Measurements from ENCODE around the gene PLCB2. TPM values are rescaled to one million over a fixed set of nuclear protein-coding genes. Genes with fewer than 3 reads are reported as not detected.

PLCB2 gene
- 4.5 TPM for polyA plus RNA-seq (2013, experiment 1 of 4)
- polyA plus RNA-seq (2013, experiment 2 of 4), result 5.7 TPM
- polyA plus RNA-seq (2013, experiment 3 of 4), result 6.8 TPM
- polyA plus RNA-seq (2013, experiment 4 of 4), result 5.8 TPM

GRCh38 chr15:40307421-40308211 lies at the start of gene PLCB2:
Gene PLCB2 (minus strand): TSS chr15:40307935. CDS start chr15:40307672, 263 bp downstream.
- Histone ChIP-seq H3K4me3 (ENCODE audit: insufficient read depth, low read depth, low read length) (no peak within 1 kb of the TSS), H3K4me1 (ENCODE audit: control insufficient read depth, insufficient read depth, low read length) (peaks cover 15% of the 10 kb centered on the region), H3K36me3 (ENCODE audit: control insufficient read depth, insufficient read depth, low read length) (no peaks in the 10 kb centered on the region), H3K9me3 (ENCODE audit: control insufficient read depth, low read length) (no peaks in the 10 kb centered on the region), H3K27me3 (ENCODE audit: control insufficient read depth, insufficient read depth, low read length, poor library complexity, severe bottlenecking) (peaks cover 8% of the 10 kb centered on the region), H3K27ac (ENCODE audit: insufficient read depth, low read depth, low read length, poor library complexity, severe bottlenecking) (no peak within 1 kb of the TSS)
- 63 to 67% methylated on average over 14 of the region's 15 CpGs for WGBS, 2 experiments

- Histone ChIP-seq H3K27ac (ENCODE audit: insufficient read depth, low read depth, low read length, poor library complexity, severe bottlenecking) (no peak overlapping the region), H3K4me1 (ENCODE audit: control insufficient read depth, insufficient read depth, low read length) (peaks cover 25% of the 10 kb centered on the region), H3K4me3 (ENCODE audit: insufficient read depth, low read depth, low read length) (peak overlapping the region; percentile 45), H3K27me3 (ENCODE audit: control insufficient read depth, insufficient read depth, low read length, poor library complexity, severe bottlenecking) (peaks cover 39% of the 10 kb centered on the region), H3K36me3 (ENCODE audit: control insufficient read depth, insufficient read depth, low read length) (no peaks in the 10 kb centered on the region), H3K9me3 (ENCODE audit: control insufficient read depth, low read length) (no peaks in the 10 kb centered on the region)
- WGBS, 2 experiments, result 87% methylated on average over 1 of the region's 1 CpG; no CpG with 5 or more reads in 1 of the 2 experiments
Measured at GRCh38 chr15:40357246-40357645, 49.5 kb upstream of the PLCB2 start.

- Histone ChIP-seq H3K27ac (ENCODE audit: insufficient read depth, low read depth, low read length, poor library complexity, severe bottlenecking) (no peak overlapping the region), H3K4me3 (ENCODE audit: insufficient read depth, low read depth, low read length) (no peak overlapping the region), H3K4me1 (ENCODE audit: control insufficient read depth, insufficient read depth, low read length) (peaks cover 25% of the 10 kb centered on the region), H3K27me3 (ENCODE audit: control insufficient read depth, insufficient read depth, low read length, poor library complexity, severe bottlenecking) (peaks cover 35% of the 10 kb centered on the region), H3K36me3 (ENCODE audit: control insufficient read depth, insufficient read depth, low read length) (no peaks in the 10 kb centered on the region), H3K9me3 (ENCODE audit: control insufficient read depth, low read length) (no peaks in the 10 kb centered on the region)
- WGBS, 2 experiments, result 90% methylated on average over 4 to 5 of the region's 5 CpGs
Measured at GRCh38 chr15:40355976-40356585, 48.3 kb upstream of the PLCB2 start.

- WGBS, 2 experiments, result 33 to 36% methylated on average over 9 of the region's 9 CpGs
Measured at GRCh38 chr15:40354408-40355171, 46.9 kb upstream of the PLCB2 start.

GRCh38 chr15:40353697-40354096 lies 46.0 kb upstream of the PLCB2 start:
- Histone ChIP-seq H3K36me3 (ENCODE audit: control insufficient read depth, insufficient read depth, low read length) (no peaks in the 10 kb centered on the region), H3K4me1 (ENCODE audit: control insufficient read depth, insufficient read depth, low read length) (peaks cover 21% of the 10 kb centered on the region), H3K9me3 (ENCODE audit: control insufficient read depth, low read length) (no peaks in the 10 kb centered on the region), H3K27ac (ENCODE audit: insufficient read depth, low read depth, low read length, poor library complexity, severe bottlenecking) (no peak overlapping the region), H3K27me3 (ENCODE audit: control insufficient read depth, insufficient read depth, low read length, poor library complexity, severe bottlenecking) (peaks cover 15% of the 10 kb centered on the region), H3K4me3 (ENCODE audit: insufficient read depth, low read depth, low read length) (no peak overlapping the region)
- 91 to 95% methylated on average over 5 of the region's 5 CpGs for WGBS, 2 experiments

More at GRCh38 chr15:40354408-40355171, 46.9 kb upstream of the PLCB2 start:
- Histone ChIP-seq H3K4me1 (ENCODE audit: control insufficient read depth, insufficient read depth, low read length) (peaks cover 25% of the 10 kb centered on the region), H3K27ac (ENCODE audit: insufficient read depth, low read depth, low read length, poor library complexity, severe bottlenecking) (no peak overlapping the region), H3K27me3 (ENCODE audit: control insufficient read depth, insufficient read depth, low read length, poor library complexity, severe bottlenecking) (peaks cover 24% of the 10 kb centered on the region), H3K36me3 (ENCODE audit: control insufficient read depth, insufficient read depth, low read length) (no peaks in the 10 kb centered on the region), H3K9me3 (ENCODE audit: control insufficient read depth, low read length) (no peaks in the 10 kb centered on the region), H3K4me3 (ENCODE audit: insufficient read depth, low read depth, low read length) (no peak overlapping the region)

GRCh38 chr15:40352281-40352901 lies 44.7 kb upstream of the PLCB2 start:
- no peaks in the 10 kb centered on the region for H3K36me3 ChIP-seq (ENCODE audit: control insufficient read depth, insufficient read depth, low read length)
- H3K9me3 ChIP-seq (ENCODE audit: control insufficient read depth, low read length), result no peaks in the 10 kb centered on the region
- H3K4me3 ChIP-seq (ENCODE audit: insufficient read depth, low read depth, low read length), result no peak overlapping the region
- H3K27me3 ChIP-seq (ENCODE audit: control insufficient read depth, insufficient read depth, low read length, poor library complexity, severe bottlenecking), result peaks cover 9% of the 10 kb centered on the region
- peaks cover 12% of the 10 kb centered on the region for H3K4me1 ChIP-seq (ENCODE audit: control insufficient read depth, insufficient read depth, low read length)
- no peak overlapping the region for H3K27ac ChIP-seq (ENCODE audit: insufficient read depth, low read depth, low read length, poor library complexity, severe bottlenecking)
- 89% methylated on average over 7 of the region's 7 CpGs for WGBS, 2 experiments

- no peak overlapping the region for H3K27ac ChIP-seq (ENCODE audit: insufficient read depth, low read depth, low read length, poor library complexity, severe bottlenecking)
- no peaks in the 10 kb centered on the region for H3K36me3 ChIP-seq (ENCODE audit: control insufficient read depth, insufficient read depth, low read length)
- peaks cover 6% of the 10 kb centered on the region for H3K4me1 ChIP-seq (ENCODE audit: control insufficient read depth, insufficient read depth, low read length)
- H3K27me3 ChIP-seq (ENCODE audit: control insufficient read depth, insufficient read depth, low read length, poor library complexity, severe bottlenecking), result no peaks in the 10 kb centered on the region
- 91 to 93% methylated on average over 5 of the region's 5 CpGs for WGBS, 2 experiments
- no peaks in the 10 kb centered on the region for H3K9me3 ChIP-seq (ENCODE audit: control insufficient read depth, low read length)
- H3K4me3 ChIP-seq (ENCODE audit: insufficient read depth, low read depth, low read length), result no peak overlapping the region
Measured at GRCh38 chr15:40349163-40349562, 41.4 kb upstream of the PLCB2 start.

GRCh38 chr15:40348474-40348870 lies 40.7 kb upstream of the PLCB2 start:
- H3K36me3 ChIP-seq (ENCODE audit: control insufficient read depth, insufficient read depth, low read length), result no peaks in the 10 kb centered on the region
- H3K4me1 ChIP-seq (ENCODE audit: control insufficient read depth, insufficient read depth, low read length), result peaks cover 2% of the 10 kb centered on the region
- H3K27me3 ChIP-seq (ENCODE audit: control insufficient read depth, insufficient read depth, low read length, poor library complexity, severe bottlenecking), result no peaks in the 10 kb centered on the region
- no peaks in the 10 kb centered on the region for H3K9me3 ChIP-seq (ENCODE audit: control insufficient read depth, low read length)
- no peak overlapping the region for H3K4me3 ChIP-seq (ENCODE audit: insufficient read depth, low read depth, low read length)
- H3K27ac ChIP-seq (ENCODE audit: insufficient read depth, low read depth, low read length, poor library complexity, severe bottlenecking), result no peak overlapping the region
- WGBS, 2 experiments, result 93% methylated on average over 5 of the region's 5 CpGs

- H3K27ac ChIP-seq (ENCODE audit: insufficient read depth, low read depth, low read length, poor library complexity, severe bottlenecking), result no peak overlapping the region
- no peaks in the 10 kb centered on the region for H3K27me3 ChIP-seq (ENCODE audit: control insufficient read depth, insufficient read depth, low read length, poor library complexity, severe bottlenecking)
- H3K4me3 ChIP-seq (ENCODE audit: insufficient read depth, low read depth, low read length), result no peak overlapping the region
- H3K4me1 ChIP-seq (ENCODE audit: control insufficient read depth, insufficient read depth, low read length), result peaks cover 2% of the 10 kb centered on the region
- no peaks in the 10 kb centered on the region for H3K36me3 ChIP-seq (ENCODE audit: control insufficient read depth, insufficient read depth, low read length)
- 94 to 95% methylated on average over 11 of the region's 11 CpGs for WGBS, 2 experiments
- no peaks in the 10 kb centered on the region for H3K9me3 ChIP-seq (ENCODE audit: control insufficient read depth, low read length)
Measured at GRCh38 chr15:40347559-40348473, 40.1 kb upstream of the PLCB2 start.
